GM19397 (cell line): Measurements from ENCODE around the gene TEX22.

Experiments
- ATAC-seq: cut with Tn5 transposase; IDR thresholded peaks from one replicate; pipeline ENCODE4 v1.9.1; 2021; ENCODE audit warnings: mild to moderate bottlenecking, moderate library complexity; ENCODE audit not compliant: unreplicated experiment

Gene TEX22

GRCh38 chr14:105366386-105367074 lies 31.8 kb upstream of the TEX22 start:
- ATAC-seq: no peak

- no peak for ATAC-seq
These were observed 31.0 kb upstream of the TEX22 start for GRCh38 chr14:105367116-105368031.

DNA sequence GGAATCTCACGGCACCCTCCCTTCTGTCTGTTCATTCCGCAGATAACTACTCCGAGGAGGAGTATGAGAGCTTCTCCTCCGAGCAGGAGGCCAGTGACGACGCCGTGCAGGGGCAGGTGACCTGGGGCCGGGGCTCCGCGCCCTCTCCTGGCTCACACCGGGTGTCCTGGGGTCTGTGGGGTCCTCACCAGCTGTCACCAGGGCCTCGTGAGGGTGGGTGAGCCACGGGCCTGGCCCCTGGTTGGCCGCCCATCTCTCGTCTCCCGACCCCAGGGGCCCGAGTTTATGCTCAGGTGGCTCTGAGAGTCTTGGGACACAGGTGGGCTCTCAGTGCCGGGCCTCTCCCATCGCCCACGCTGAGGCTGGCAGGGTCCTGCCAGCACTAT lies 30.3 kb upstream of the TEX22 start:
- ATAC-seq: no peak

- ATAC-seq: no peak
These were observed 29.9 kb upstream of the TEX22 start for GRCh38 chr14:105368426-105368825.

DNA sequence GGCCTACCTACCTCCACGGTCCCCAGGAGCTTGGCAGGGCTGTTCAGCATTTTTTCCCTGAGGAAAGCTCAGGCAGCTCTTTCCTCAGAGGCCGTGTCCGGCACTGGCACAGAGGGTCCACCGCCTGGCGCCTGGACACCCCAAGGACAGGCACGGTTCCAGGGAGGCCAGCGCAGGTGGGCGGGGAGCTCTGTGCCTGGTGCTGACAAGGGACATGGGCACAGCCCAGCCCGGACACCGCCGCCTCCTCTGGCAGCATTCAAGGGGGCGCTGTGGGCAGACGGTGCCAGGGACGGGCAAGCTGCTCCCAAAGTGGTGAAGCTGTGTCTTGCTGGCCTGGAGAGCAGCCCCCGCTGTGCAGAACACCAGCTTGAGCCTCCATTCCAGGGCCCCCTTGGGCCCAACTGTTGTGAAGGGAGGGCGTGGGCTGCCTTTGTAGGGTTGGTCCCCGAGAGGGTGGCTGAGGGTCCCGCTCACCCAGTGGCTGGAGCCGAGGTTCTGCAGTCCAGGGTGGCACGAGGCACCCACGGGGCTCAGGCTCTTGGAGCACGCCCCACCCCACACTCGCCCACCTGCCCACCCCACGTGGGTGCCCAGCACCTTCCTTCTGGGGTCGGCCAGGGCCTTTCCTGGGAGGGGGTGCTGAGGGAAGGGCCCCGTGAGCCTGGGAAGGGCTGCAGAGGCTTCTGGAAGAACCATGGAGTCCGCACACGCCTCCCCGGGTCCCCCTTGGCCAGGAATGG lies 29.3 kb upstream of the TEX22 start:
- ATAC-seq: no peak

DNA sequence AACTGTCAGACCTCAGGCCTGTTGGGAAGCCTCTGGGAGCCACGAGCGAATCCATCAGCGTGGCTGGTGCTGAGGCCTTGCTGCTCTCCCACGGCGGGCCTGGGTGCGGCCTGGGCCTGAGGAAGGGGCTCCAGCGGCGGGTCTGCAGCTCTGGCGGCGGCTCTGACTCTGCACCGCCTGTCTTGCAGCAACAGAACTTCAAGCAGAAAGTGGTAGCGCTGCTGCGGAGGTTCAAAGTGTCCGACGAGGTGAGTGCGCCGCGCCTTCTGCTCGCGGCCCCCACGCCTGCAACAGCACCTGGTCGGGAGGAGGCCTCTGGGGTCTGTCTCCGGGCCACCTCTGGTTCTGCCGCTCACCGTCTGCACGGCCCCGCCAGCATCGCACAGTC lies 28.7 kb upstream of the TEX22 start:
- no peak for ATAC-seq

GRCh38 chr14:105374389-105374788 lies 23.9 kb upstream of the TEX22 start:
- no peak for ATAC-seq

DNA sequence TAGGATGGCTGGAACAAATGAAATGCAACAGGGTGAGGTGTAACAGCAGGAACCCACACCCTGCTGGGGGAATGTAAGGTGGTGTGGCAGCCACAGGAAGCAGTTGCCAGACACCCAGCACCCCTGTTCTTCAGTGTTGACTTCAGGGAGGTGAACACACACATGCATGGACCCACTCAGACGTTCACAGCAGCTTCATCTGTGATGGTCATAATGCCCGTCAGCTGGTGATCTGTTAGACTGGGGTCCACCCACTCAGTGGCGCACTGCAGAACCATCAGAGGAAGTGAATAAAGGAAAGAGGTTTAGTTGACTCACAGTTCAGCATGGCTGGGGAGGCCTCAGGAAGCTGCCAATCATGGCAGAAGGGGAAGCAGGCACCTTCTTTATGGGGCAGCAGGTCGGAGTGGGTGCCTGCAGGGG lies 22.7 kb upstream of the TEX22 start:
- no peak for ATAC-seq

DNA sequence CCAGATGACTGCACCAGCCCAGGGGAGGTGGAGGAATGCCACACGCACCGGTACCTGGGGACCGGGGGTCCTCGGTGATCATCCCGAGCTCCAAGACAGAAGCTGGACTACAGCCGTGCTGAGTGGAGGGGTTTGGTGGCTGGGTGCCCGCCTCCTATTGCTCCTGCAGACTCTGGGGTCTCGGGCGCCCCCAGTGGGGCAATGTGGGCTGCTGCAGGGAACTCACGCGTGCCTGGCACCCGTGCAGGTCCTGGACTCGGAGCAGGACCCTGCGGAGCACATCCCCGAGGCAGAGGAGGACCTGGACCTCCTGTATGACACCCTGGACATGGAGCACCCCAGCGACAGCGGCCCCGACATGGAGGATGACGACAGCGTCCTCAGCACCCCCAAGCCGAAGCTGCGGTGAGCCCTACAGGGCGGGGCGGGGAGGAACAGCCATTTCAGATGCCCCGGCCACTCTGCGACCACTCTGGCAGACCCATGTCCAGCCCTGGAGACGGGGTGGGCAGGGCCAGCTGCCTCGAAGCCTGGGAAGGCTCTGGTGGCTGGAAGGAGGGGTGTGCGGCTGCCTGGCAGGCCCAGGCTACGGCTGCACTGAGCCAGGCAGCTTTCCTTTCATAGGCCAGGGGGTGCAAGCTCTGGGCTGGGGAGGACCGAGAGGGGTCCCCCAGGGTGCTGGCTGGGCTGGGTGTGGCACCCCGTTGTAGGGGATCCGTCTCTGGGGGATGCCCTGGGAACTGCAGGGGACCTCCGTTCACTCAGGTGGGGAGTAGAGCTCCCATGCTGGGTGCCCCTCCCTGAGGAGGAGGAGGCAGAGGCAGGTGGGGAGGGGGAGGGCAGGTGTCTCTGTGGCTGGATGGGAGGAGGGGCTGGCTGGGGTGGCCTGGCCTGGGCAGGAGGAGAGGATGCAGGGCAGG lies 21.6 kb upstream of the TEX22 start:
- no peak for ATAC-seq

DNA sequence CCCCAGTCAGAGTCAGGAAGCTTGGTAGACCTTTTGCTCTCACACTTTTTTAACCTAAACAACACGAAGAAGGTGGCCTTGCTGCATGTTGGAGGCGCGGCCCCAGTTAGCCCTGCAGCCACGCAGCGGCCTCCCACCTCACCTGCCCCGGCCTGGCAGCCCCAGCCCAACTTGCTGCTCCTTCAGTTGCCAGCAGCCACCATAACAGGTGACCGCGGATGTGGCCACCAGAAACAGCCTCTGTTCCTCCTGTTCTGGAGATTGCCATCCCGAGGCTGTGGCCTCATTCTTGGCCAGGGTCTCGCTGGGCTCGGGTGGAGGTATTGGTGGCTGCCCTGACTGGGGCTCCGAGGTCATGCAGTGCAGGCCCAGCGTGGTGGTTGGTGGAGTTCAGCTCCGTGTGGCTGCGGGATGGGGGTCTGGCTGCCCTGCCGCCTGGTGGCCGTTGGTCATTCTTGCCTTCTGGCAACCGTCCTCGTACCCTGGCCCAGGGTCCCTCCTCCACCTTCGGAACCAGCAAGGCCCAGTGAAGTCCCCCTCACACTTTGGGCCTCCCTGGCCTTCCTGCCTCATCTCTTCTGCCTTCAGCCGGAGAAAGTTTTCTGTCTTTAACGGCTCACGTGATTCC lies 20.7 kb upstream of the TEX22 start:
- ATAC-seq: no peak

- ATAC-seq: no peak
These were observed 20.1 kb upstream of the TEX22 start for GRCh38 chr14:105378199-105378598.

DNA sequence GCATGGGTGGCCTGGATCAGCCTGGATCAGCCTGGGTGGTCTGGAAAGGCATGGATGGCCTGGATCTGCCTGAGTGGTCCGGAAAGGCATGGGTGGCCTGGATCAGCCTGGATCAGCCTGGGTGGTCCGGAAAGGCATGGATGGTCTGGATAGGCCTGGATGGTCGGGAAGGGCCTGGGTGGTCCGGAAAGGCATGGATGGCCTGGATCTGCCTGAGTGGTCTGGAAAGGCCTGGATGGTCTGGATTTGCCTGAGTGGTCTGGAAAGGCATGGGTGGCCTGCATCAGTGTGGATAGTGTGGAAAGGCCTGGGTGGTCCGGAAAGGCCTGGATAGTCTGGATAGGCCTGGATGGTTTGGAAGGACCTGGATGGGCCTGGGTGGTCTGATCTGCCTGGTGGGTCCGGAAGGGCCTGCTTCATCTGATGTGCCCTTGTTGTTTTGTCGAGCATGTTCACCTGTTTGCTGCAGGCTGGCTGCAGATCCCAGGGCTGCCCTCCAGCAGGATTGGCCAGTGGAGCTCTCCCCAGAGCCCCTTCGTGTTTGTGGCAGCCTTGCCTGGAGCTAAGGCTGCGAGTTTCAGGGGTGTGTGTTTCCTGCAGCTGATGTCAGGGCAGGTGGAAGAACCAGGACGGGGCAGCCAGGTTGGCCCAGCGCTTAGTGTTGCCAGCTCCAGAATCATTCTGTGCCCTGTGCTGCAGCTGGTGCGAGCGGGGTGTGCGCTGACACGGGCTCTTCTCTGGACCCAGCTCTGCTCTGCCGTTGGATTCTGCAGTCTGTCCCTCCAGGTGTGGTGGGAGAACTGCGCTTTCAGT lies 19.3 kb upstream of the TEX22 start:
- no peak for ATAC-seq

DNA sequence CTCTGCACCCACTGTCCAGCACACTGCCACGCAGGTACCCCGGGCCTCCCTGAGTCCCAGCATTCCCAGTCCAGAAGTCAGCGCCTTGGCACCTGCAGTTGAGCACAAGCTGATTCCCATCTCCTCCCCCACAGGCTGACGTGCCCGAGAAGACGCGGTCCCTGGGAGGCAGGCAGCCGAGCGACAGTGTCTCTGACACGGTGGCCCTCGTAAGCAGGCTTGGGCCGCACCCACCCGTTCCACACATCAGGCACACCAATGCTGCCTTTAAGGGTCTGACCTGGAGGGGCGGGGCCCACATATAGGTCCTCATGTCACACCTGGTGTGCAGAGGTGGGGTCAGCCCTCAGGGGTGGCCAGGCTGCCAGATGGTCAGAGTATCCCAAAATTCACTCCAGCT lies 18.4 kb upstream of the TEX22 start:
- no peak for ATAC-seq

- no peak for ATAC-seq
These were observed 17.6 kb upstream of the TEX22 start for GRCh38 chr14:105380756-105381155.

DNA sequence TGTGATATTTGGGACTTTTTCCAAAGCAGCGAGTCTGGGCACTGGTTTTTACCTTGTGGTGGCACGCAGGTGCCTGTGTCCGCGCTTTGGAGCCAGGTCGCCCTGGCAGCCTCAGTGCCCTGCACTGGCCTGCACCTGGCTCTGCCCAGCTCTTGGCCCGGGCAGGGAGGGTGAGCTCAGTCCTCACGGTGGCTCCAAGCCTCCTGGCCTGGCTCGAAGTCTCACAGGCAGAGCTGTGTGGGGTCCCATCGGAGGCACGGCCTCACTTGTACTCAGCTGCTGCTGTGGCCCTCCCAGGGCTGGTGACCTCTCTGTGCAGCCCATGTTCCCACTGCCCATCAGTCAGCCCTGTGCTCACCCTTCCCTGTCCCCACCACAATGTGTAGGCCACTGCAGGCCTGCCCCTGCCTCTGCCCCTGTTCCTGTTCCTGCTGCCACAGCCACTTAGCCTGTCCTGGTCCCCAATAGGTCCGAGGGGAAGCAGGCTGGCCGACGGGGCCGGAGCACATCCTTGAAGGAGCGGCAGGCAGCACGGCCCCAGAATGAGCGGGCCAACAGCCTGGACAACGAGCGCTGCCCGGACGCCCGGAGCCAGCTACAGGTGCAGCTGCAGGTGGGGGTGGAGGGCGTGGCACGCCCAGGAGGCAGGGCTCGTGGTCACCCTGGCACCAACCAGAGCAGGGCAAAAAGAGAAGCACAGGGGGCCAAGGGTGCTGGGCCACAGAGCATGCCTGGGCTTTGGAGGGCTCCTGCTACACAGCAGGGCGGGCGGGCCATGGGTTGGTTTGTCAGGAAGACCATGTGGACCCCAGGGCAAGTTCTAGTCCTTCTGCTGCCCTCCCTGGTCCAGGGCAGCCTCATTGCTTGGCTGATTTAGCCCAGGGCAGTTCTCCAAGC lies 16.6 kb upstream of the TEX22 start:
- no peak for ATAC-seq

- no peak for ATAC-seq
These were observed 15.8 kb upstream of the TEX22 start for GRCh38 chr14:105382343-105383082.

GRCh38 chr14:105383083-105383730 lies 15.1 kb upstream of the TEX22 start:
- no peak for ATAC-seq
